ENCODE data around the gene MYL4. TPM values are rescaled to one million over a fixed set of nuclear protein-coding genes. Genes with fewer than 3 reads are reported as not detected.

The MYL4 gene
- total RNA-seq, 1 experiment from 2014 or later = not detected

GRCh38 chr17:47190243-47190642 is 18.9 kb upstream of the MYL4 start:
- CTCF ChIA-PET = interaction anchor here (1.0 kb wide), 1 partner anchor 125 kb away, joined by 3 read pairs; no protein-coding TSS in a partner anchor
- DNase-seq (ENCODE audit: low spot score) = no peak
- BruUV-seq (replicated peaks) = no TSS peak
- no peak for TF ChIP-seq EZH2 (IDR thresholded peaks at IDR 0.05; ENCODE audit: borderline replicate concordance, low read depth, low read length, poor library complexity, severe bottlenecking)
- no peak for TF ChIP-seq CTCF (conservative IDR thresholded peaks at IDR 0.05; ENCODE audit: low read depth, low read length)
- Histone ChIP-seq H3K27ac (ENCODE audit: low read depth, low read length, poor library complexity, severe bottlenecking) (no peak overlapping the region), H3K4me3 (ENCODE audit: low read depth, low read length, poor library complexity, severe bottlenecking) (no peak overlapping the region), H3K9me3 (ENCODE audit: low read depth, low read length, poor library complexity, severe bottlenecking) (no peaks in the 10 kb centered on the region), H3K4me1 (ENCODE audit: insufficient read depth, low read length, poor library complexity, severe bottlenecking) (no peaks in the 10 kb centered on the region), H3K27me3 (replicated peaks; ENCODE audit: insufficient read depth, low read depth, low read length, poor library complexity) (no peaks in the 10 kb centered on the region), H3K36me3 (ENCODE audit: insufficient read depth, low read length, poor library complexity, severe bottlenecking) (no peaks in the 10 kb centered on the region)
- intact Hi-C loops (cut with micrococcal nuclease; ENCODE audit: unreplicated experiment) = no loop called here
- POLR2A ChIA-PET (ENCODE audit: low non-redundant PET) = no interaction called here

- no peak overlapping the region for H3K27ac ChIP-seq (ENCODE audit: low read depth, low read length, poor library complexity, severe bottlenecking)
- CTCF ChIA-PET = no interaction called here
- POLR2A ChIA-PET (ENCODE audit: low non-redundant PET) = no interaction called here
- no peaks in the 10 kb centered on the region for H3K9me3 ChIP-seq (ENCODE audit: low read depth, low read length, poor library complexity, severe bottlenecking)
- TF ChIP-seq CTCF (conservative IDR thresholded peaks at IDR 0.05; ENCODE audit: low read depth, low read length) (no peak), EZH2 (IDR thresholded peaks at IDR 0.05; ENCODE audit: borderline replicate concordance, low read depth, low read length, poor library complexity, severe bottlenecking) (no peak)
- intact Hi-C loops (cut with micrococcal nuclease; ENCODE audit: unreplicated experiment) = no loop called here
- no peaks in the 10 kb centered on the region for H3K36me3 ChIP-seq (ENCODE audit: insufficient read depth, low read length, poor library complexity, severe bottlenecking)
- DNase-seq (ENCODE audit: low spot score) = no peak
- no peak overlapping the region for H3K4me3 ChIP-seq (ENCODE audit: low read depth, low read length, poor library complexity, severe bottlenecking)
- BruUV-seq (replicated peaks) = no TSS peak
- H3K4me1 ChIP-seq (ENCODE audit: insufficient read depth, low read length, poor library complexity, severe bottlenecking) = no peaks in the 10 kb centered on the region
- no peaks in the 10 kb centered on the region for H3K27me3 ChIP-seq (replicated peaks; ENCODE audit: insufficient read depth, low read depth, low read length, poor library complexity)
These were observed 18.4 kb upstream of the MYL4 start for GRCh38 chr17:47190770-47191169.

- POLR2A ChIA-PET (ENCODE audit: low non-redundant PET) = no interaction called here
- no peak overlapping the region for H3K27ac ChIP-seq (ENCODE audit: low read depth, low read length, poor library complexity, severe bottlenecking)
- no peaks in the 10 kb centered on the region for H3K4me1 ChIP-seq (ENCODE audit: insufficient read depth, low read length, poor library complexity, severe bottlenecking)
- H3K4me3 ChIP-seq (ENCODE audit: low read depth, low read length, poor library complexity, severe bottlenecking) = no peak overlapping the region
- H3K9me3 ChIP-seq (ENCODE audit: low read depth, low read length, poor library complexity, severe bottlenecking) = no peaks in the 10 kb centered on the region
- no peak for TF ChIP-seq CTCF (conservative IDR thresholded peaks at IDR 0.05; ENCODE audit: low read depth, low read length)
- no peak for TF ChIP-seq EZH2 (IDR thresholded peaks at IDR 0.05; ENCODE audit: borderline replicate concordance, low read depth, low read length, poor library complexity, severe bottlenecking)
- intact Hi-C loops (cut with micrococcal nuclease; ENCODE audit: unreplicated experiment) = no loop called here
- no peak for DNase-seq (ENCODE audit: low spot score)
- H3K36me3 ChIP-seq (ENCODE audit: insufficient read depth, low read length, poor library complexity, severe bottlenecking) = no peaks in the 10 kb centered on the region
- no TSS peak for BruUV-seq (replicated peaks)
- H3K27me3 ChIP-seq (replicated peaks; ENCODE audit: insufficient read depth, low read depth, low read length, poor library complexity) = no peaks in the 10 kb centered on the region
- CTCF ChIA-PET = no interaction called here
These were observed 16.6 kb upstream of the MYL4 start for GRCh38 chr17:47192554-47192953.

Data from A673 (cell line).